Activated gamma-delta T cell treated with Interleukin-2 at 50 U/mL for 16 hours (primary cell): ENCODE results near the gene IFIT2.
"Not testable (repeated sequence)": the region's sequence is repeated elsewhere in the genome, so short reads cannot be mapped to it uniquely, and the experiment has no call there.

Source experiments
- DNase-seq: peaks from one replicate; pipeline ENCODE4 v3.0.0-alpha.2; 2020

IFIT2 gene

GRCh38 chr10:89309156-89310055, 7.6 kb downstream of the IFIT2 start:
- no peak for DNase-seq

DNA sequence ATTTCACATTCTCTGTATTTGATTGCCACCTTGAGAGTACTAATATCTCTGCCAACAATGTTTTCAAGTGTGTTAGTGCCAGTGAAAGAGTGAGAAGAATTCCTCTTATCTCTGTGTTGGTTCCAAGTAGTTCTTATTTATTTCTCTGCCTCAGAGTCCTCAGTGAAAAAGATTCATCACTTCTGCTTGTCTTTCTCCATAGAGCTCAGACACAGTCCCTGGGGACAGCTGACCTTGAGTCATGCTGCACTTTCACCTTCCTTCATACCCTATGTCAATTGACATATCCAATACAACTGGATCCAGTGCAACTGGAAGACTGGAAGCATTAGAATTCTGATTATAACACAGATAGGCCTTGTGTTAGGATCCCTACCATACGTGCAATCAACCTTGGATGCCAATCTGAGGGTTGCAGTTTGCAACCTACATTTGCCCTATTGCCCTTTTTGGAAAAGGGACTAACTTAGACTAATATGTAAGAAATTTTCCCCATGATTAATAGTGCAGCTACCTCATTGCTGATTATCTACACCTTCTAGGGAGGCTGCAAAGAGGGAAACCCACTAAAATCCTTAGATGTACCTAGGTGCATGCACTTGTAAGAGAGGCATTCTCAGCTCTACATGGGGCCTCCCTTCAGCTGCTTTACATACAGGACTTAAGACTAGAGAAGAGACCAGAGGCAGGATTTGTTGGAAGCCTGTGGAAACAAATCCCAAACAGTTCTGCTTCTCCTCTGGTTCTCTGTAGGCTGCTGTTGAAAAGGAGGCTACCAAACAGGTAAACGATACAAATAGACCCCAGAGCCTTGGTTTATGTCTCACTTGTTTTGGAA, 8.4 kb downstream of the IFIT2 start:
- DNase-seq: no peak

DNA sequence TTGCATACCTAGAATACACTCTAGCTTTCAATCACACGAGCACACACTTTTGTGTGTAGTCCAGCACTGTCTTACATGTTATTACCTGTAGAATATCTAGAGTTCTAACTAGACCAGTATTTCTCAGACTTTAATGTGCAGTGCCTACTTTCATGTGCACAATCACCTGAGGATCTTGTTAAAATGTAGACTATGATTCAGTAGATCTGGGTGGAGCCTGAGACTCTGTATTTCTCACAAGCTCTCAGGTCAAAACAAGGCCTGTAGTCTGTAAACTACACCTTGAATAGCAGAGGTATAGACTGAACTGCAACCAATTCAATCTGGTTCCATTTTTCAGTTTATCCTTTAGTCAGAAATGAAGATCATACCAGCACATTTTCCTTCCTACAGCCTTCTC, 11.1 kb downstream of the IFIT2 start:
- no peak for DNase-seq

DNA sequence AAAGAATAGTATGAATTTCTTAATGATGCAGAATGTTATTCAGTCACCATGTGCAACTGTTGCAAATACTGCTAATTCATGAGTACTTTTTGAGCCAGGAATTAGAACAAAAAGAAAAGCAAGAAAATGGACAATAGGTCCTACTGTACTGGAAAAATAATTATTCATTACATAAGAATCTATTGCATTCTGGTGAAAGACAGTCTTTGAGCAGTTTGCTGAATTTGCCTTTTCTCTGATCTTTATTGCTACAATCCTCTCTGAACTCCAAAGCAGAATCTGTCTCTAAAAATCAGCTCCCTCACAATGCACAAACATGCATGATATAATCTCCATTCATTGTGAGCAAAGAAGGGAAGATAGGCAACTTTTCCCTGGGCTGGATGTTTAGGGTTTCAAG, 12.8 kb downstream of the IFIT2 start:
- DNase-seq: no peak

DNA sequence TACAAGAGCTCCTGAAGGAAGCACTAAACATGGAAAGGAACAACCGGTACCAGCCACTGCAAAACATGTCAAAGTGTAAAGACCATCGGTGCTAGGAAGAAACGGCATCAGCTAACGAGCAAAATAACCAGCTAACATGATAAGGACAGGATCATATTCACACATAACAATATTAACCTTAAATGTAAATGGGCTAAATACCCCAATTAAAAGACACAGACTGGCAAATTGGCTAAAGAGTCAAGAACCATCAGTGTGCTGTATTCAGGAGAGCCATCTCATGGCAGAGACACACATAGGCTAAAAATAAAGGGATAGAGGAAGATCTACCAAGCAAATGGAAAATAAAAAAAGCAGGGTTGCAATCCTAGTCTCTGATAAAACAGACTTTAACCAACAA, 16.2 kb downstream of the IFIT2 start:
- DNase-seq: not testable (repeated sequence)

DNA sequence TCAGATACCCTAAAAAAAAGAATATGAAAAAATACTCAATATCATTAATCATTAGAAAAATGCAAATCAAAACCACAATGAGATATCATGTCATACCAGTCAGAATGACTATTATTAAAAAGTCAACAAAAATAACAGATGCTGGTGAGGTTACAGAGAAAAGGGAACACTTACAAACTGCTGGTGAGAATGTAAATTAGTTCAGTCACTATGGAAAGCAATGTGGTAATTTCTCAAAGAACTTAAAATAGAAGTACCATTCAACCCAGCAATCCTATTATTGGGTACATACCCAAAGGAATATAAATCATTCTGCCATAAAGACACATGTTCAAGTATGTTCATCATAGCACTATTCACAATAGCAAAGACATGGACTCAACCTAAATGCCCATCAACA, 23.2 kb downstream of the IFIT2 start:
- DNase-seq: not testable (repeated sequence)

DNA sequence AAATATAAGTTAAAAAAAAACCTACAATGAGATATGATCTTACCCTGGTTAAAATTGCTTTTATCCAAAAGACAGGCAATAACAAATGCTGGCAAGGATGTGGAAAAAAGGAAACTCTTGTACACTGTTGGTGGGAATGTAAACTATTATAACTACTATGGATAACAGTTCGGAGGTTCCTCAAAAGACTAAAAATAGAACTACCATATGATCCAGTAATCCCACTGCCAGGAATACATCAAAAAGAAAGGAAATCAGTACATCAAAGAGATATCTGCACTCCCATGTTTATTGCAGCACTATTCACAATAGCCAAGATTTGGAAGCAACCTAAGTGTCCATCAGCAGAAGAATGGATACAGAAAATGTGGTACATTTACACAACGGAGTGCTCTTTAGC, 24.0 kb downstream of the IFIT2 start:
- not testable (repeated sequence) for DNase-seq

- no peak for DNase-seq
Observed at GRCh38 chr10:89327803-89328441, 26.1 kb downstream of the IFIT2 start, which contains the start of gene IFIT3. Gene IFIT3 (plus strand): TSS chr10:89327997. CDS start chr10:89328074, 77 bp downstream.

- DNase-seq: no peak
Observed at GRCh38 chr10:89329151-89329550, 27.3 kb downstream of the IFIT2 start.

GRCh38 chr10:89330014-89330413, 28.2 kb downstream of the IFIT2 start:
- not testable (repeated sequence) for DNase-seq

GRCh38 chr10:89330537-89331212, 28.8 kb downstream of the IFIT2 start:
- DNase-seq: no peak

DNA sequence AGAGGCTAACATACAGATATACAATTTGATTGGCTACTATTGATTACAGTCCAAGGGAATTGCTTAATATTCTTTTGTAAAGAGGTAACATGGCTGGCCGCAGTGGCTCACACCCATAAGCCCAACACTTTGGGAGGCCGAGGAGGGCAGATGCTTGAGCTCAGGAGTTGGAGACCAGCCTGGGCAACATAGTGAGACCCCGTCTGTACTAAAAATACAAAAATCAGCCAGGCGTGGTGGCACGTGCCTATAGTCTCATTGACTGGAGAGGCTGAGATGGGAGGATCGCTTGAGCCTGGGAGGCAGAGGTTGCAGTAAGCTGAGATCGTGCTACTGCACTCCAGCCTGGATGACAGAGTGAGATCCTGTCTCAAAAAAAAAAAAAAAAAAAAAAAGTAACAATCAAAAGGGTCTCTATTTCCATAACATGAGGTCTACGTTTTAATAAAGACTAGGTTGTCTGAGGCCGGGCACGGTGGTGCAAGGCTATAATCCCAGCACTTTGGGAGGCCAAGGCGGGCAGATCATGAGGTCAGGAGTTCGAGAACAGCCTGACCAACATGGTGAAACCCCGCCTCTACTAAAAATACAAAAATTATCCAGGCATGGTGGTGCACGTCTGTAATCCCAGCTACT, 29.8 kb downstream of the IFIT2 start:
- DNase-seq: not testable (repeated sequence)

DNA sequence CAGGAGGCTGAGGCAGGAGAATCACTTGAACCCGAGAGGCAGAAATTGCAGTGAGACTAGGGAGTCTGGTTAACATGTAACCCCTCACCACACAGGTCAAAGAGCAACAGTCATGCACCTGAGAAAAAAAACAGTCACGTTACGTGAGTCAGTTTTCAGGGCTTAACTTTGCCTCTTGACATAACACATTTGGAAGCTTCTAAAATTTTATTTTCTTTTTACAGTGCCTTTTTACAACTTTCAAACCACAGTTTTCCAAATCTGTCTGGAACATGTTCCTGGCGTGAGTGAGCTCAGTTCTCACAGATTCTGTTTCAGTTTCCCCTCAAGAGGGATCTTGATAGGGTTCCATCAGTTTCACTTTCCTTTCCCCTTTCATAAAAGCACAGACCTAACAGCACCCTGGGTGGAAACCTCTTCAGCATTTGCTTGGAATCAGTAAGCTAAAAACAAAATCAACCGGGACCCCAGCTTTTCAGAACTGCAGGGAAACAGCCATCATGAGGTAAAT, 30.3 kb downstream of the IFIT2 start:
- DNase-seq: no peak

GRCh38 chr10:89335226-89335625, 33.4 kb downstream of the IFIT2 start:
- DNase-seq: no peak

DNA sequence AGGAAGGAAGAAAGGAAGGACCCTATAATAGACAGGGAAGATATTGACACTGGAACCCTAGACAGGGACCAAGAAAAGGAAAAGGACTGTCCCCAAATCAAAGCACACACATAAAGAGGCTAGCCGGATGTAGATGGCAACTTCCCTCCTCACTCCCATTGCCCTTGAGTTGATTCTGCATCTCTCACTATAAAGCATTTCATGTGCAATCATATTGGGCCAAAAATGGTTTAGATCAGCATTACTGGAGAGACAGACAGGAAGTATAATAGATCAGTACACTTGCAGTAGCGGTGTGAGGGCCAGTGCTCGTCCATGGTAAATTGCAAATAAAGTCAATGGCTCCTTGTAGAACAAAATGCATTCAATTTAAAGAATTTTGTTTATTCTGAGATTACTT, 34.4 kb downstream of the IFIT2 start:
- DNase-seq: no peak

DNA sequence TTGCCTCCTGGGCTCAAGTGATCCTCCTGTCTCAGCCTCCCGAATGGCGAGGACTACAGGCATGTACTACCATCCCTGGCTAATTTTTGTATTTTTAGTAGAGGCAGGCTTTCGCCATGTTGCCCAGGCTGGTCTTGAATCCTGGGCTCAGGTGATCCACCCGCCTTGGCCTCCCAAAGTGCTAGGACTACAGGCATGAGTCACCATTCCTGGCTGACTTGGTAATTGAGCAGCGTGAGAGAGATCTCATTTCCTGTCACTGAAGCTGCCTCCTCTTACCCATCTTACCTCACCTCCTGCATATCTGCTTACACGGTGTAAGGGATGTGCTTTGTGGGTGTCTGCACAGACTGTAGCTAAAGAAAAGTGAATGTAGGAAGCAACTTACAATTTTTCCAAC, 35.6 kb downstream of the IFIT2 start:
- DNase-seq: peak; percentile 12

- no peak for DNase-seq
Observed at GRCh38 chr10:89338713-89339112, 36.9 kb downstream of the IFIT2 start.

- no peak for DNase-seq
Observed at GRCh38 chr10:89339875-89340274, 38.0 kb downstream of the IFIT2 start.

DNA sequence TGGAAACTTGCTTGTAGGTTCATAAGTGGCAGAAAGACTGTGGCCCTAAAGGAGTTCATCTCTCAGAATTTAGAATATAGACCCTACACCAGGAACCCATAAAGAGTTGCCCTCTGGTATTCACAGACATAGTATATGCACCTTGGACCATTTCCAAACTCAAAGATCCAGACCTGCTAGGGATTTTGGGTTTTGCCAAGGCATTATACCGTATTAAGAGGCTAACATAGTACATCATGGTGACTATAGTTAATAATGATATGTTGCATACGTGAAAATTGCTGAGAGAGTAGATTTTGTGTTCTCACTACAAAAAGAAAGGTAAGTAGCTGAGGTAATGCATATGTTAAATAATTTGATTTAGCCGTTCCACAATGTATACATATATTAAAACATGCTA, 39.8 kb downstream of the IFIT2 start:
- no peak for DNase-seq

GRCh38 chr10:89342206-89342958, 40.5 kb downstream of the IFIT2 start:
- DNase-seq: no peak

DNA sequence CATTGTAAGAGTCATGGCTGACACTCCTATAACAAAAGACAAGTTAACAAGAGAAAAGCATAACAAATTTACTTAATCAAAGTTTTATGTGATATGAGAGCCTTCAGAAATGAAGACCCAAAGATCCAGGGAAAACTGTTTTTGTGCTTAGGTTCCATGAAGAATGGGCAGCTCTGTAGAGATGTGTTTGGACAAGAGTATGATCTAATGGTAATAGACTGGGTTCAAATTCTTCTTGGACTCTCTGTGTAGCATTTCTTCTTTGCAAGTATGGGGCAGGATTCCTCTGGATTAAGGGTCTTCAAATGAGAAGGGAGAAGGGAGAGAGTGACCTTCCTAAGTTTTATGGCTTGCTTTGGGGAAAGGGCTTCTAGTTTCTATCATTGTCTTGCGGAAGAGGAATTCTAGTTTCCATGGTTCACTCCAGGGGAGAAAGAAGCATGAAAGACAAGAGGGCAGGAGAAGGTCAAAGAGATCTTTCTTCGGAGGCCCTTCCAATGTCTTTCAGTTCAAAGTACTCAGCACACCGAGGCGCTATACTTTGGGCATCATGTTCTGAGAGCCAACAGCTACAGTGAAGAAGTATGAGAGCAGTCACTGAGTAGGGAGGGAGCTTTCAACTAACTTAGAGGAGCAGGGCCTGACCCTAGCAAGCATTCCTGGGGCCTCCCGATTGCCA, 41.4 kb downstream of the IFIT2 start:
- DNase-seq: no peak
